HG02798 (cell line): ENCODE data around the gene PIGT.

Source experiments
- ATAC-seq: cut with Tn5 transposase; IDR thresholded peaks from one replicate; pipeline ENCODE4 v1.9.1; 2021; ENCODE audit warnings: mild to moderate bottlenecking; ENCODE audit not compliant: unreplicated experiment, poor library complexity

Gene PIGT

DNA sequence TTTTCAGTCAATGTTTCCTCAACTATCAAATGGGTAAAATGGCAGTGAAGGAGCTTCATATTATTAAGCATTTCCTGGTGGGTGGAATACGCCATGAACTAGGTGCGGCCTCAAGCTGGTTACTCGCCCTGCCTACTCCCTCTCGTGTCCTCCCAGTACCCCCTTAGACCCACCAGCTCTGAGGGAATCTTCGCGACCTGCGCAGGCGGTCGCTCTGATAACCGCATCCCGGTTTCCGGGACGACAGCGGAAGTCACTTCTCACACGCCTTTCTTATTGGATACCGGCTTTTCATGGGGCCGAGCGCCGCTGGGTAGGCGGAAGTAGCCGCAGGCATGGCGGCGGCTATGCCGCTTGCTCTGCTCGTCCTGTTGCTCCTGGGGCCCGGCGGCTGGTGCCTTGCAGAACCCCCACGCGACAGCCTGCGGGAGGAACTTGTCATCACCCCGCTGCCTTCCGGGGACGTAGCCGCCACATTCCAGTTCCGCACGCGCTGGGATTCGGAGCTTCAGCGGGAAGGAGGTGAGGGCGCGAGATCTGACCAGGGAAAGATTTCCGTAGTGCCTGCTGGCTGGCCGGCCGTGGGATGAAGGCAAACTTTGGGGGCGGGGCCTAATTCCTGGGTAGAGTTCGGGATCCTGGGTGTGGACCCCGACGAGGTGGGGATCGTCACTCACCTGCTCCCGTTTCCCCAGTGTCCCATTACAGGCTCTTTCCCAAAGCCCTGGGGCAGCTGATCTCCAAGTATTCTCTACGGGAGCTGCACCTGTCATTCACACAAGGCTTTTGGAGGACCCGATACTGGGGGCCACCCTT, at the start of gene PIGT:
TSS of gene PIGT (plus strand) at position 320 of the 816 bp plus-strand sequence. CDS start at position 336, 16 bp downstream.
- peak; percentile 75 for ATAC-seq

DNA sequence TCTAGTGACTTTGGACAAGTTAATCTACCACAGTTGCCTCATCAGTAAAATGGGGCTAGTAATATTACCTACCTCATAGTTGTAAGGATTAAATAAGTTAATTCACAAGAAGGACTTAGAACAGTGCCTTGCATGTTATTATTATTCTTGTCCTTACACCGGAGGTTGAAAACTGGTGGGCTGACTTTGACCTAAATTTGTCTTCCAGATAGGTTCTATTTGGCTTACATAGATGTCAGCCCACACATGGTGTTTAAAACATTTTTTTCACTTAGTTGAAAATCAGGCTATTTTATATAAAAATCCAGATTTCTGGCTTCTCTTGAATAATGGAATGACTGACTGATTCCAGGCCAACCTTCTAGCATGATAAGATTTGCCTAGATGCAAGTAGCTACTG, 49.7 kb upstream of the PIGT start:
- ATAC-seq, result no peak

DNA sequence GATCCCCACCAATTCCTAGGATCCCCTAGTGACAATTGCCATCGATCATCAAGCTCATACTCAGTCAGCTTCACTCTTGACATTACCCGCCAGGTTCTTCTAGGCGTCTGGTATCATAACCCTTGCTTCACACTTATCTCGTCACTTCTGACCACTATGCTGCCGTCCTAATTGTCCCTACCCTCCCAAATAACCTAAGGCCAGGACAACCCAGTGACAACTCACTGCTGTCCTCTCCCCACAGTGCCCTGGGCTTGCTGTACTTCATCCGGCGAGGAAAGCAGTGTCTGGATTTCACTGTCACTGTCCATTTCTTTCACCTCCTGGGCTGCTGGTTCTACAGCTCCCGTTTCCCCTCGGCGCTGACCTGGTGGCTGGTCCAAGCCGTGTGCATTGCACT, 49.3 kb upstream of the PIGT start:
- ATAC-seq, result no peak

DNA sequence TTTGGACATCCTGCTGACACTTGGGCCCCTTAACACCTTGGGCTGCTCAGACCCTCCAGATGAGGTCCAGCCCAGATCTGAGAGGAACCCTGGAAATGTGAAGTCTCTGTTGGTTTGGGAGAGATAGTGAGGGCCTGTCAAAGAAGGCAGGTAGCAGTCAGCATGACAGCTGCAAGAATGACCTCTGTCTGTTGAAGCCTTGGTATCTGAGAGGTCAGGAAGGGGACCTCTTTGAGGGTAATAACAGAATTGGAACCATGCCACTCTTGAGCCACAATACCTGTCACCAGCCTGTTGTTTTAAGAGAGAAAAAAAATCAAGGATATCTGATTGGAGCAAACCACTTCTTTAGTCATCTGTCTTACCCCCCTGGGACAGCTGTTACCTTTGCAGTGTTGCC, 48.8 kb upstream of the PIGT start:
- ATAC-seq, result no peak

DNA sequence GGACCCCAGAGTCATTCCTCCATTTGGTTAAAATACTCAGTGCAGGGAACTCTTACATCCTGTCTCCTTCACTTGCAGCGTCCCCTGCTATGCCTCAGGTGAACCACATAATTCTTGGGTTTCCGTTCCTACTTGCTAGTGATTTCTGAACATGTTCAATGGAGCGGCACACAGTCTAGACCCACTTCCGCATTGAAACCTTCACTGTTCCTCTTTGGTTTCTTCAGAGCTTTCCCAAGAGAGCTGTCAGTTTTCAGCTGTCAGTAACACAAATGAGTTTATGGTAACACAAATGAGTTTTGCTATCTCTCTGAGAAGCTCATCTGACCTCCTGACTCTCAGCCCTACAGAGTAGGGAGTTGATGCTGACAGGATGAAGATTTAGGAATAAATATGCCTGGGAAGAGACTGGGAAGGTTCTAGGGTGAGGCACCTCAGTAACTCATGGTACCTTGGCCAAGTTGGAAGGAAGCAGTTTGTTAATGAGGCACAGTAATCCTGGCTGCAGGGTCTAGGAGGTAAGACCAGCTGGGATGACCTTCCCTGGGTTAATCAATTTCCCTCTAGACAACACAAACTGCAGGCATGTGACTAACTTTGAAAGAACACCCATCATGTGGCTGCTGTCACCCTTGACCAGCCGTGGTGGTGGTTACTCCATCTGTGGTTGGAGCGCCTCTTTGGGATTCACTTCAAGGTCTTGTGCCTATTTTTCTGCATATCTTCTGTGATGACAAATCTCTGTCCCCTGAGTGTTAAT, 47.5 kb upstream of the PIGT start:
- ATAC-seq, result peak; percentile 88

DNA sequence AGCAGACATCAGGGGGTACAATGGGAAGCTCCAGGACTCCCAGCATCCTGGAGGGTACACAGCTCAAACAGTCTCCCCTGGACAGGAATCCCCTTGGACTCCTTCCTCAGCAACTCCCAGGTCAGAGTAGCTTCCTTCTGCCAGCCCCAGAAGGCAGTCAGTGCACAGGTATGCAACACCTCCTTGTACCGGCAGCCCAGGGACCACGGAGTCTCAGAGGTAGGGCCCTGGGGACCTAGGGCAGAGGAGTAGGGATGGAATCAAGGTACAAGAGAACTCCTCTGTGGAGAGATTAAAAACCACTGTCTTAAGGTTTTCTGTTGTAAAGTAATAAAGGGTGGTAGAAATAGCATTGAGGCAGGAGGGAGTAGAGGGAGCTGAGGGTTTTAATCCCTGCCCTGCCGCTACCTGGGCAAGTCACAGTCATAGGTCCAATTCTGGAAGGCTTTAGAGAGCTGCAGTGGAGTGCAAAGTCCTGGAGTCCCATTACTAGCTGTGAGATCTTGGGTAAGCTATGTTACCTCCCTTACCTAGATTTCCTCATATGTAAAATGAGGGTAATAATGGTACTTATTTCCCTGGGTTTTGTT, 45.3 kb upstream of the PIGT start:
- ATAC-seq, result no peak

DNA sequence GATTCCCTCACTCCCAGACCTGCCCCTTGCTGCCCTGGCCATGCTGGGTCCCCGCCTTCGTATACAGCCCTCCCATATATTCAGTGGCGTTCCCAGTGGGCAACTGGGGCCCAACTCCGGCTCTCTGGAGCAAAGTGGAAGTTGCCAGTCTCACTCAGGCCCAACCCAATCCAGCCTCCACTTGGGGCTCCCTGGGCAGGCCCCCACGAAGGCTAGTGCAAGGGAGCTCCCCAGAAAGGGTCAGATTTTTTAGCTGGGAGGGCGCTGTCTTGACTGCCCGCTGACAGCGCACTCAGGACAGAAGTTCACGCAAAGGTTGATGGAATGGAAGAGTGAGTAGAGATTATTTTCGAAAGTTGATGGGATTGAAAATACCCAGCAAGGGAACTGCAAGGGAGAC, 43.7 kb upstream of the PIGT start:
- no peak for ATAC-seq

DNA sequence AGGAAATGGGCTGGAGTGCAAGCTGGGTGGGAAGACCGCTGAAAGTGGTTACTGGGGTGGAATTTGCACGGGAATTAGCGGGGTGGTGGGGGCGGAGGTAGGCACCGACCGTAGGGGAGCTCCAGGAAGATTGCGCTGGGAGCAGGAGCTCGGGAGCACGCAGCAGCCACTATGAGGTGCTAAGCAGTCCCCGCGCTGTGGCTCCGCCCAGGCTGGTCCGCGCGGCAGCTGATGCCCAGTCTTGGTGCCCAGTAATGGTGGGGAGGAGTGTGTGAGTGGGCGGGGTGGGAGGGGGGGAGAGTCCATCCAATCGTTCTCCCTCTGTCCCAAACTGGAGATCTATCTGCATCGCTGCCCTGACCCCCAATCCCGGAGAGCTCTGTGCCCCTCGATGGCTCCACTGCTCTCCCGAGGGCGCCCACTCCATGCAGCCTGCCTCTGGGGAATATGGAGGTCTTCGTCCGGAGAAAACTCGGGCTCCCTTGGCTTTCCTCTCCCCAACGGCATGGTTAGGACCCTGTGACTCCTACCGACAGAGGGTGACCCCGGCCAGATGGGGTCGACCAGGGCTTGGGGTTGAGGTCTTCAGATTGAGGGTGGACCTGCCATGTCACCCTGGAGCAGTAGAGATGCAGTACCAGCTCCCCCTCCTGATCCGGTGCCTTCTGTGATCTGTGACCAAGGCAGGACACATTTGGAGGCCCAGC, 43.1 kb upstream of the PIGT start:
- no peak for ATAC-seq

DNA sequence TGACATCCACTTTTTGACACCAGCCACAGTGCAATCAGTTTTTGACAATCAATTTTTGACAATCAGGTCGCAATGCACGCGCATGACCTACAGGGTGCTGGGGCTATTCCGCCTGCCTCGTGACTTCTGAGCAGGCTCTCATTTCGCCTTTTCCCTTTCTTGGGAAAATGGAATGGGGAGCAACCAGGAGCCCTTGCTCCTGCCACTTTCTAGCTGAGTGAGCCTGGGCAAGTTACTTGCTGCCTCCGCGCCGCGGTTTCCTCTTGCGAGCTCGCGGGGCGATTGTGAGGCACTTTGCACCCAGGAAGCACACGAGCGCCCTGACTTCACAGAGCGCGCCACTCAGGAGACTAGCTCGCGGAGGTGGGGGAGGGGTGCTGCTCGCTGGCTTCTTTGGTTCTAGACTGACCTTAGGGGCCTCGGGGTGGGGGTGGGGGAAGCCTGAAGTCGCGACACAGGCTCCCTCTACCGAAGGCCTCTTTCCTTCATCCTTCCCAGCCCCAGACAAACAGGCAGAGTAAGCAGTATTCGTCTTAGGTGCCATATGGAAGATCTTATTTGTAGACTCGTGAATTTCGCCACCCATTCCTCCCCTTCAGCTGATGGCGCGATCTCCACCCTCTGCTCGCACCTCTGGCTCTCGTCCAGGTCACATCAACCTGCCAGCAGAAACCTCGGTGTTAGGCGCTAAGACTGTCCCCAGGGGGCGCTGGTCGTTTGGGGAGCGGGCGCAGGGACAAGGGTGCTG, 42.4 kb upstream of the PIGT start:
- ATAC-seq, result peak; percentile 82

DNA sequence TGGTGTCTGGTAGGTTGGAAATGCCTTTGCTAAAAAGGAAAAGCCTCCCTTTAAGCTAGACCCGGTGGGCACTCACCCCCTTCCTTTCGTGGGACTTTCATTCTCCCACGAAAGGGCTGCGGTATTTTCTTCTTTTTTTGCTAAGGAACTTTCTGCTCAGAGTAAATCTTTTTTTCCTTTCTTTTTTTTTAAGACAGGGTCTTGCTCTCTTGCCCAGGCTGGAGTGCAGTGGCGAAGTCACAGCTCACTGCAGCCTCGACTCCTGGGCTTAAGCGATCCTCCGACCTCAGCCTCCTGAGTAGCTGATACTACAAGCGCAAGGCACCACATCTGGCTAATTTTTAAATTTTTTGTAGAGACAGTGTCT, 41.9 kb upstream of the PIGT start:
- ATAC-seq, result no peak

DNA sequence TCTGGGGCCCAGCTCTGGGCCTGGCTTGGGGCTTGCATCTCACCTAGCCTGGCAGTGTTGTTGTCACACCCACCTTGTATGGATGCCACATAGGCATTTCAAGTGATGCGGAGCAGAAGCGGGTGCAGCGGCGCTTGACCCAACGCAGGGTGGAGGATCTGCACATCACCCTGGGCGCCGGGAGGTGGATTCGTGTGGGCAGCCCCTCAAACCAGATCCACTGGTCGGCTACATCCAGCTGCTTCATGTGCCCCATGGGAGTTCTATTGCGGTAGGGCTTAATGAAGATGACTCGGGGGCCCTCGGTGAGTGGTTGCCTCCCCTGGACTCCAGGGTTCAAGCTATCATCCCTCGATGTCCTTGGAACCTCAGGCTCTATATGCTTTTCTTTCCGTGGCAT, 41.0 kb upstream of the PIGT start:
- ATAC-seq, result no peak

DNA sequence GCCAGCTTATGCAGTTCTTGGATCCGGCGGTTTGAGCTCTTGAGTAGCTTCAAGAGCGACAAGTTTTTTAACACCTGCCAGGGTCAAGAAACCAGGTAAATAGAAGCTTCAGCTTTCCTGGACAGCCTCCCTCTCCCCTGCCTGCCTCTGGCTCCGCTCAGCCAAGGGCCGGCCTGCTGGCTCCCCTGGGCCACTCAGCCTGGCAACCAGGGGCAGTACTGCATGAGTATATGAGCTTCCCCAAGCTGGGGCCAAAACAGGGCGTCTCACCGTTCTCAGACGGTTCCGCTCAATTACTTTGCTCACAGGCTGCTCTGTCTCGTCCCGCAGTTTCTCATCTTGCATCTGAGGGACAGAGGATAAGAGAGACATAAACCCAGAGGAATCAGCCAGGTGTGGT, 38.7 kb upstream of the PIGT start:
- ATAC-seq, result no peak

DNA sequence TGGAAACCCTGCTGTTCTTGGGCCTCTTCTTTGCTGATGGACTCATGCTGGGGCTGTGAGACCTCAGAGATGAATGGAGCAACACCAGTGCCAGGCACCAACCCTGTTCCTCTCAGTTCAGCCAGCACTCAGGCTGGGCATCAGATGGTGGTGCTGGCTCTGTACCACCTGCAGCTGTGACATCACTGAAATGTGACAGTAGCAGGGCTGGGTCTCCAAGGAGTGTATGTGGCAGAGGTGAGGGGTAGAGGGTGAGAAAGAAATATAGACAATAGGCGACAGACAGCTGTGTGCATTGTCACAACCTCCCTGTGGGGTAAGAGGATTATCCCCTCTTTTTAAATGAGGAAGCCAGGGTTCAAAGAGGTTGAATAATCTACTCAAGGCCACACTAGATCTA, 37.8 kb upstream of the PIGT start, which contains the start of gene TP53TG5:
TSS of gene TP53TG5 (minus strand) at position 135 of the 400 bp plus-strand sequence. CDS start at position 46, 89 bp downstream.
- ATAC-seq, result no peak

DNA sequence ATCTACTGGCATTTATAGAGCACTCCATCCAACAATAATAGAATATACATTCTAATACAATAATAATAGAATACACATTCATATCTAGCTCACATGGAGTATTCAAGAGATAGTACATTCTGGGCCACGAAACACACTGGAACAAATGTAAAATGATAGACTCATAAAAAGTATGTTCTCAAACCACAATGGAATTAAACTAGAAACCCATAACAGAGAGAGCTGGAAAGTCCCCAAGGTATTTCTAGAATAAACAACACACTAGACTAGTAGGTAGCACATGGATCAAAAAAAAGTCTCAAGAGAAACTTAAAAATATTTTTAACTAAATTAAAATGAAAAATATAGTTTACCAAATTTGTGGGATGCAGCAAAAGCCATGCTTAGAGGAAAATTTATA, 28.7 kb upstream of the PIGT start:
- ATAC-seq, result no peak

DNA sequence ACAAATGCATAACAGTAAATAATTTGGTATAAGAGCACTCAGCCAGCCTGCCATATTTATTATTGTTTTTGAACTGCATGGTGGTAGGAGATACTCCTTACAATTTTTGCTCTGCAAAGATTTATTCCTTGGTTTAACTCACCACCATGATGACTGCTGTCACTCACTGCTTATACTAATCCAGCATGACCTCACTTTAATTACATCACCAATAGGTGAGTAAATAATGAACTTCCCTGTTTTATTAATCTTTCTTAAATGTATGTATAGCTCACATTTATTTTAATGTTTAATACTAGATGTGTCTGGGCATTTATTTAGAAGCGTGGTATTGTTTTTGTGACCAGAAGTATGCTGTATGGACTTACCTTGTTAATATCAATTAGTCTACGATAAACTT, 25.0 kb upstream of the PIGT start:
- ATAC-seq, result no peak

DNA sequence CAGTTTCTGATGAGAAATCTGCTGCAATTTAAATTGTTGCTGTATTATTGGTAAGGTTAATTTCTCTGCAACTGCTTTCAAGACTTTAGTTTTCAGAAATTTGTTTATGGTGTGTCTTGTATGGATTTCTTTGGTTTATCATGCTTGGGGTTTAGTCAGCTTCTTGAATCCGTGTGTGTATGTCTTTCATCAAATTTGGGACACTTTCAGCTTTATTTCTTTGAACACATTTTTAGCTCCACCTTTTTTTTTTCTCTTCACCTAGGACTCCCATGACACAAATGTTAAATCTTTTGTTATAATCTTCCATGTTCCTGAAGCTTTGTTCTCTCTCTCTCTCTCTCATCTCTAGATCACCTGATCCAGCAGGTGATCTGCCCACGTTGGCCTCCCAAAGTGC, 24.4 kb upstream of the PIGT start:
- no peak for ATAC-seq

DNA sequence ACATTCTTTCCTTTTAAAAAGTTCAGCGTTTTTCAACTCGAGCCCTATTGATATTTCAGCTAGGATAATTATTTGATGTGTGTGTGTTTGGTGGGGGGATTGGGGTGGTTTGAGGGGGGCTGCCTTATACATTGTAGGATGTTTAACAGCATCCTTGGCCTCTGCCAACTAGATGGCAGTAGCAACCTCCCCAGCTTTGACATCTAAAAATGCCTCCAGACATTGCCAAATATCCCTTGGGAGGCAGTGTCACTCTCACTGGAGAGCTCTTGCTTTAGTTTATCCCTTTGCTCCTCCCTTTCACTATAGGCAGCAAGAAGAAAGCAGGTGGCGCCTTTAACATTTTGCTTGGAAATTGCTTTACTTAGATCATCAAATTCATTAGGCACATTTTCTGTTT, 23.2 kb upstream of the PIGT start:
- no peak for ATAC-seq

DNA sequence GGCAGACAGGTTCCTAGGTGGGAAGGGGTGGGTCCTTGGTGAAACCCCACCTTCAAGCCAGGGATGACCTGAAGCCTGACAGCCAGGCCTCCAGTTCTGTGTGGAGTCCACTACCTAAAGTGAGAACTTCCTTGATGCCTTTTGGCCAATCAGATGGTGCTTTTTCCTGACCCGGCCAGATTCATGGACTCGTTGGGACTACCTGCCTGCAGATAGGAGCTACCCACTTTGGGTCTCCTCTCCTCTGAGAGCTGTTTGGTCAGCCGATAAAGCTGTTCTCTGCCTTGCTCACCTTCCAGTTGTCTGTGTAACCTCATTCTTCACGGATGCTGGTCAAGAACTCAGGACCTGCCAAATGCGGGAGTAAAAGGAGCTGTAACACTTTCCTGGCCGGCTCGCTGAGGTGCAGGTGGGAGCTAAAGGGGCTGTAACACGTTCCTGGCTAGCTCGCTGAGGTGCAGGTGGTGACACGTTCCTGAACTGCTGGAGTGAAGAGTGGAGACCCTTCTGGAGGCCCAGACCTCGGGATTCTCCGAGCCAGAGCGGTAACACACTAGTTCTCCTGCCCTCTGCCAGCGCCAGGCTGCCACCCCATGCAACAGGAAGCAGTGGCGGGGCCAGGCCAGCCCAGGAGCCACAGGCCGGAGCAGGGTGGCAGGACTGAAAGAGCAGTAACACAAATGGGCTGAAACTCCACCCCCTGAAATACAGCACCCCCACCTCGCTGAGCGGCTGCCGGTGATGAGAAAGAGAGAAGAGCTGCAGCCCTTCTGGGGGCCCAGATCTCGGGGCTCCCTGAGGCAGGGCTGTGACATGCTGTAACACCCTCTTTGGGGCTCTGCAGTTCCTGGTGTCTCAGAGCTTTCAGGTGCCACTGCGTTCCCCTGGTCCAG, 21.5 kb upstream of the PIGT start:
- no peak for ATAC-seq

DNA sequence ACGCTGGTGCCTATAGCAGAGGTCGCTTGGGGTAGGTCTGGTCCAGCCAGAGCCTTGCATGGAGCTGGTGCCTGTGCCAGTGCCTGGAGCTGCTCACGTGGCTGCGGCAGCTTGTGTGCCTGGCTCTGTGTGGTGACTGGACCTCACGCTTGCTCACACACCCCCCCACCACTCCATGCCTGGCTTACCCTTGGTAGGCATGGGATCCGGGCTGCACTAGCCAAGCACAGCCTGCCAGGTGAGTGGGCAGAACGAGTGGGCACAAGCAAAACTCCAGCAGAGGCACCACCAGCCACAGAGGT, 20.9 kb upstream of the PIGT start:
- no peak for ATAC-seq
